CD4-positive, alpha-beta T cell treated with Interleukin-17A for 4 hours (primary cell): Measurements from ENCODE around the gene RRP36.
A peak's percentile ranks its signal among the peaks of the same experiment; 100 is the strongest.
"Not testable (repeated sequence)": the region's sequence is repeated elsewhere in the genome, so short reads cannot be mapped to it uniquely, and the experiment has no call there.

Experiments used
- DNase-seq: peaks from one replicate; pipeline ENCODE4 v3.0.0-alpha.2; 2020; ENCODE audit warnings: mixed read lengths

Gene RRP36, protein sequence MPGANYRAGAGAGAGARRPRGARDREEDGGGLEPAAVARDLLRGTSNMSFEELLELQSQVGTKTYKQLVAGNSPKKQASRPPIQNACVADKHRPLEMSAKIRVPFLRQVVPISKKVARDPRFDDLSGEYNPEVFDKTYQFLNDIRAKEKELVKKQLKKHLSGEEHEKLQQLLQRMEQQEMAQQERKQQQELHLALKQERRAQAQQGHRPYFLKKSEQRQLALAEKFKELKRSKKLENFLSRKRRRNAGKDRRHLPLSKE

GRCh38 chr6:43021270-43022047 is at the start of gene RRP36:
Gene RRP36, plus strand, starts transcription at chr6:43021623. Its CDS starts 32 bp downstream, at chr6:43021655.
- peak; percentile 82 for DNase-seq

- DNase-seq: no peak
Measured at GRCh38 chr6:42971746-42972327, 49.6 kb upstream of the RRP36 start.

GRCh38 chr6:42973926-42974325 is 47.5 kb upstream of the RRP36 start:
- DNase-seq: no peak

DNA sequence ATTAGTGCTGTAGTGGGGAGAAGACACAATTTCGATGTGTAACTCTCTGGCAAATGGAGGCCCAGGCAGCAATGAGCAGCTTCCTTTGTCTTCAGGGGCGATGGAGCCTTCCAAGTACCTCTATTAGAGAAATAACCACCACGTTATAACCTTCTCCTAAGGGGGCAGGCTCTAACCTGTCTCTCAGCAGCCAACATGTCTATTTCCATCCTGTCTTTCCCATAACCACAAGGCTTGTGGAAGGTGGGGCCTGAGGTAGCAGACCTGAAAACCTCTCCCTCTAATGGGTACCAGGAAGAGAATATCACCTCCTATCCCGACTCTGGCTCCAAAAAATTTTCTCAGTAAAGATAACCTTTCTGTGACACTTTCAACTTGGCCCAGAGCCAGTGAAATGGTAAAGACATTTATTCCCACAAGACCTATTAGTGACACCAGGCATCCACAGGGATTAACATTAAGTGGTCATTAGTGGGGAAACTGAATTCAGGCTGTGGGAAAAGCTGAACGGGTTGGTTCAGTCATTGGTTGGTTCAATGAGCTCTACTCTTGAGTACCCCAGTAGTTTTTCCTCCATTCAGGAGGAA is 46.4 kb upstream of the RRP36 start:
- no peak for DNase-seq

GRCh38 chr6:42978487-42978838 is 43.0 kb upstream of the RRP36 start:
- DNase-seq: no peak

DNA sequence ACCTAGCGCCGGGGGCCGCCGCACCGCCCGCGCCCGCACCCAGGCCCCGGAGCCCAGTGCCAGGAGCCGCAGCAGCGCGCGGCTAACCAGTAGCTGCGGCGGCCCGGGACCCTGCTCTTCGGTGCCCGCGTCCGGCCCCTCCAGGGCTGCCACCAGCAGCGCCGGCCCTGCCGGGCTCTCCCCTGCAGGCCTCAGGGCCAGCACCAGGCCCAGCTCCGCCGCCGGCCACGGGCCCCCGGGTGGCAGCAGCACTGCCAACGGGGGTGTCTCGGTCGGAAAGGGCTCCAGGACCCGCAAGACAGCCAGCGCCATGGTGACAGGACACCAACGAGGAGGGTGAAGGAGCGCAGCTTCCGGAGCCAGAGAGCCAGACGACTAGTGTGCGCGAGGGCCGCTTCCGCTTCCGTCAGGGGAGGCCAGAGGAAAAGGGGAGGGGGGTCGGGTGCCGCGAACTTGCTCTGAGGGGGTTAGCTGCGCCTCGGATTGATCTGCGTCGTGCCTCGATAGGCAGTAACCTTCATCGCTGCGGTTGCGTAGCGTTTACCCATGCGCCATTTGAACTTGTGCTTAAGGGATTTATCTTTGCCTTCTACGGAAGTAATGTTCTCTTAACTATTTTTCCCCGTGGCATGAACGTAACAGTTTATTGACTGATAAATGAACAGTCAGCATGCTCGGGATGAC is 42.4 kb upstream of the RRP36 start, which contains the start of gene PEX6:
Gene PEX6, minus strand, starts transcription at position 343 of the 684 bp plus-strand sequence. Its CDS starts 31 bp downstream, at position 312.
- DNase-seq: peak; percentile 96

- no peak for DNase-seq
Measured at GRCh38 chr6:42979523-42980177, 41.8 kb upstream of the RRP36 start.

DNA sequence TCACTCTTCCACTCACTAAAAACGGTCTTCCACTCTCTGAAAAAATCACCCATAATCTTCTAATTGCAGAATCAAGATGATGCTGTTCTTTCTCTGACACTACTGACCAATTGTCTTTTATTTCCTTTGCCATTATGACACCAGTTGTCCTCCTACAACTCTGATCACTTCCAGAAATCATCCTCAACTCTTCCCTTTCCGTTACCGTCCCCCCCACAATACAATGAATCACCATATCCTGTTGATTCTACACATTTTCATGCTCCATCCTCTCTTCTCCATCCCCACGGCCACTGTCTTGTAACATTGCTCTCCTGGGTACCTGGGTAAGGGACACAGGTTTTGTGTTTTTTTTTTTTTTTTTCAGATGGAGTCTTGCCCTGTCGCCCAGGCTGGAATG is 39.6 kb upstream of the RRP36 start:
- no peak for DNase-seq

GRCh38 chr6:42984001-42984923 is 37.2 kb upstream of the RRP36 start, which contains the start of gene PPP2R5D:
Gene PPP2R5D, plus strand, starts transcription at chr6:42984570. Its CDS starts 108 bp downstream, at chr6:42984678.
- DNase-seq: peak; percentile 98

DNA sequence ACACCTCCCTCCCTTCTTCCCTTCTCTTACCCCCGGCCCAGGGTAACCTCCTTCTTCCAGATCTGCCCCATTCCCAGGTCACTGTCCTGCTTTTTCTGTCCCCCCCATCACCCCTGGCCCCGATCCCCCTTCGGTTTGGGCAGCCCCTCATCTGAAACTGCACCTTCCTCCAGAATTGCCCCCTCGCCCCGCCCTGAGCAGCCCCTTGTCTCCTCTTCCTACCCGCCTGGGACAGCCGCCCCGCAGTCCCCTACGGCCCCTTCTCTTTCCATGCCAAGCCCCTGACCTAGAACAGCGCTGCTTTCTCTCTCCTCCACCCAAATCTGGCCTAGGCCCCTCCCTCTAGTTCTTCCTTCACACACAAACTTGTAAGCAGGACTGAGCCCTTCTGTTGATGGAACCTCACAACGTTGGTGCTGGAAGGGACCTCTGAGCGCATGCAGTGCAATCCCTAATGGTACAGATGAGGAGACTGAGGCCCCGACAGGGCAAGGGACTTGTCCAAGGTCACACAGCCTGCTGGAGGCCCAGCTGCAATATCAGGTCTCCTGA is 36.4 kb upstream of the RRP36 start:
- DNase-seq: peak; percentile 35

GRCh38 chr6:42987533-42988451 is 33.6 kb upstream of the RRP36 start:
- no peak for DNase-seq

GRCh38 chr6:42988486-42989020 is 32.9 kb upstream of the RRP36 start:
- DNase-seq: no peak

- DNase-seq: no peak
Measured at GRCh38 chr6:42989923-42990322, 31.5 kb upstream of the RRP36 start.

DNA sequence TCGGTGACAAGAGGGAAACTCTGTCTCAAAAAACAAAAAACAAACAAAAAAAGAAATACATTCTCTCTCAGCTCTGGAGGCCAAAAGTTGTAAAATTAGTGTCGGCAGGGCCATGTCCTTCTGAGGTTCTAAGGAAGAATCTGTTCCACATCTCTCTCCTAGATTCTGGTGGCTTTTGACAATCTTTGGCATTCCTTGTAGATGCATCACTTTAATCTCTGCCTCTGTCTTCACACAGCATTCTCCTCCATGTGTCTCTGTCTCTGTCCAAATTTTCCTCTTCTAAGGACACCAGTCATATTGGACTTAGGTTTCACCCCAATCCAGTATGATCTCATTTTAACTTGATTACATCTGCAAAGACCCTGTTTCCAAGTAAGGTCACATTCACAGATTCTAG is 28.0 kb upstream of the RRP36 start:
- no peak for DNase-seq

DNA sequence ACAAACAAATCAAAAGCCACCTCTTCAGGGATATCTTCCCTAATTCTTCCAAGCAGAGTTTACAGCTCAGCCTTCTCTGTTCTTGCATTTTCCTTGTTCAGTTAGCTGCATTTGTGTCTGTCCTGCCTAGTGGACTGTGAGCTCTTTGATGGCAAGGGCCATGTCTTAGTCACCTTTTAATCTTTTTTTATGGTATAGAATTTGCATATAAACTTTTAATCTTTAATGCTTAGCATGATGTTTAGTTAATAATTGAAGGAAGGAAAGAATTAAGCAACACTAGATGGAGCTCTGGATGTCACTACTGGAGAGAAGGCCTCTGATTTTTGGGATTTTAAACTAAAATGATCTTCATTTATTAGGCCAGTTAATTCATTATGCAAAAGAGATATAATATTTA is 24.9 kb upstream of the RRP36 start:
- DNase-seq: no peak

- DNase-seq: not testable (repeated sequence)
Measured at GRCh38 chr6:42998205-42998604, 23.2 kb upstream of the RRP36 start.

DNA sequence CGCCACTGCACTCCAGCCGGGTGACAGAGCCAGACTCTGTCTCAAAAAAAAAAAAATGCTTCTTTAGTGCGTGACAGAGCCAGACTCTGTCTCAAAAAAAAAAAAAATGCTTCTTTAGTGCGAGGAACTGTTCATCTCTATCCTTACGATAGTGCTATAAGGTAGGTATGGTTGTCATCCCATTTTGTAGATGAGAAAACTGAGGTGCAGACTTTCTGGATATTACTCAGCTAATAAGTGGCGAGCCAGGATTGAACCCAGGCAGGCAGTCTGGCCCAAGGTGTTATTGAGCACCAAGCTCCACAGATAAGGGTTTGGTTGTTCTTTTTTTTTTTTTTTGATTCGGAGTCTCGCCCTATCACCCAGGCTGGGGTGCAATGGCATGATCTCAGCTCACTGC is 19.6 kb upstream of the RRP36 start:
- DNase-seq: no peak

DNA sequence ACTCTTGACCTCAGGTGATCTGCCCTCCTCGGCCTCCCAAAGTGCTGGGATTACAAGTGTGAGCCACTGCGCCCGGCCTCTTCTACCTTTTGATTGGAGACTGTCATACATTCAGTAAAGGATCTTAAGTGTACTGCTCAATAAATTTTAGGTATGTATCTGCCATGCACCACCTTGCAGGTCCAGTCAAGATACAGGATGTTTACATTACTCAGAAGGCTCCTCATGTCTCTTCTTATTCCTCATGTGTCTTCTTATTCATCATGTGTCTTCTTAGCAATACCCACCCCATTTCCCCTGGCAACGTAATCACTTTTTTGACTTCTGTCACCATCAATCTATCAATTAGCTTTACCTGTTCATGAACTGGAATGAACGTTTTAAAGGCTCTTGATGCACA is 15.6 kb upstream of the RRP36 start:
- no peak for DNase-seq

DNA sequence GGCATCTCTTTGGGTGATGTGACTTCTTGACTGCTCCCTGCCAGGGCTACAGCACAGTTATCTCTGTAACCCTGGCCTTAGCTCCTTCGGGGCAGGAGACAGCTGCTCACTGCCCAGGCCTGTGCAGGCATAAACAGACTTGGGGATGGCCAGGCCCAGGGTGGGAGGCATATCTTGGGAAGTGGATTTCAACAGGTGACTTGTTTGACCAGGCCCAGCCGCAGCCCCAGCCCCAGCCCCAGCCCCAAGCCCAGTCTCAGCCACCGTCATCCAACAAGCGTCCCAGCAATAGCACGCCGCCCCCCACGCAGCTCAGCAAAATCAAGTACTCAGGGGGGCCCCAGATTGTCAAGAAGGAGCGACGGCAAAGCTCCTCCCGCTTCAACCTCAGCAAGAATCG is 15.2 kb upstream of the RRP36 start:
- DNase-seq: no peak
